HAP-1 (cell line): Measurements from ENCODE around the gene ERCC6L.

Experiments used
- DNase-seq, 2 experiments: peaks; one replicate each; pipeline ENCODE4 v3.0.0-alpha.2; 2016 to 2020; ENCODE audit warnings: low spot score in 2 of 2
- H3K27me3 ChIP-seq: fragments of 250-450 bp; sonication (Bioruptor Pico); 2 replicates; pipeline ENCODE4 v1.5.1; 2020; ENCODE audit warnings: low read depth, mild to moderate bottlenecking, moderate library complexity
- H3K36me3 ChIP-seq: fragments of 250-450 bp; sonication (Bioruptor Pico); replicated peaks from 2 replicates; pipeline ENCODE4 v1.5.1; 2020; ENCODE audit warnings: mild to moderate bottlenecking
- H3K4me1 ChIP-seq: fragments of 250-450 bp; sonication (Bioruptor Pico); 2 replicates; pipeline ENCODE4 v1.5.1; 2020; ENCODE audit warnings: mild to moderate bottlenecking
- H3K4me3 ChIP-seq: fragments of 250-450 bp; sonication (Bioruptor Pico); 2 replicates; pipeline ENCODE4 v1.5.1; 2020; ENCODE audit warnings: mild to moderate bottlenecking, moderate library complexity
- H3K9me3 ChIP-seq: fragments of 250-450 bp; sonication (Bioruptor Pico); 2 replicates; pipeline ENCODE4 v1.5.1; 2020; ENCODE audit warnings: mild to moderate bottlenecking, moderate library complexity
- in situ Hi-C: fragments of 300-500 bp; cut with MboI; formaldehyde crosslinking; loops from 3 replicates; pipeline ENCODE4 v1.14.3; 2020; ENCODE audit warnings: low sequenced_read_pairs, inconsistent platforms, mixed read lengths

ERCC6L gene

DNA sequence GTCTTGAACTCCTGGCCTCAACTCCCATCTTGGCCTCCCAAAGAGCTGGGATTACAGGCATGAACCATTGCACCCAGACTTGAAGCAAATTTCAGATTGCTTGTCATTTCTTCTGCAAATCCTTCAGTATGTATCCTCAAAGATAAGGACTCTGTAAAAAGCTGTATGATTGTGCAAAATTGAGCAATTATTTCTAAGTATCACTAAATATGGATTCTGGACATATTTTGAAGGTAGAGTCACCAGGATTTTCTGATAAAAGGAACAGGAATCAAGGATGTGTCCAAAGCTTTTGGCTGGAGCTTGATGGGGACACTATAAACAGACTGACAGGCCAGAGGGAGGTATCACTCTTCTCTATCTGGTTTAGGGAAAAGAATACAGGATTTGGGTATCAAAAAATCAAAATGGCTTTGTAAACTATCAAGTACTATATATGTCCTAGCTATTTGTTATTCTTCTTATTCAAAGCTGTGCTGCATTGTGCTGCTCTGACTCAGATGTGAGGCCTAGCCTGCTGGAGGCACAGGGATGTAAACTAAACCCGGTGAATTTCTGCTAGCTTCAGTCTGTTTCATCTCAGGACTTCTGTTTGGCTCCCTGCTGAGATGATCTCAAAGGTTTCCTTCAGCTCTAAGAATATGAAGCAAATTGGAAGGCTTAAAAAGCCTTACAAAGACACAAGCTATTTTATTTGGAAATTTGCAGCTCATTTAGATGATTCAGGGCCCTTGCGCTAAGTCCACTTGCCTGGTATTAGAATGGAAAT lies 30.0 kb upstream of the ERCC6L start:
- DNase-seq, result no peak
- in situ Hi-C loops, result no loop called here
- Histone ChIP-seq H3K36me3 (peaks cover 77% of the 10 kb centered on the region), H3K4me3 (no peak overlapping the region), H3K9me3 (no peaks in the 10 kb centered on the region), H3K4me1 (no peaks in the 10 kb centered on the region), H3K27me3 (no peaks in the 10 kb centered on the region)

DNA sequence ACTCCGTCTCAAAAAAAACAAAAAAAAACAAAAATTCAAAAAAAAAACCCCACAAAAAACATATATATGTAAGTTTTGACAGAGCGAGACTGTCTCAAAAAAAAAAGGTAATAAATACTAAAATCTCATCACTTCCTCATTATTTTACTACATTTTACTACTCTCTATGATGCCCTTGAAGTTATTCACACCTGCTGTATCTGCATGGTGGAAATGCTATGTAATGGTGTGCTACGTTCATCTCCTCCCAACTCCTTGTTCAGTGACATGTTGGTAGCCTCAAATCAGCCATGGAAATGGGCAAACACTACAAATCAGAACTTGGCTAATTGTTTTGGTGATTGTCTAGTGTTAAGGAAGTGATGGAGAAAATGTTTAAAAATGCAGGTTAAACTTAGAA lies 26.4 kb upstream of the ERCC6L start:
- no peak overlapping the region for H3K4me3 ChIP-seq
- no peak for DNase-seq
- no peaks in the 10 kb centered on the region for H3K4me1 ChIP-seq
- in situ Hi-C loops, result no loop called here
- H3K27me3 ChIP-seq, result no peaks in the 10 kb centered on the region
- H3K9me3 ChIP-seq, result no peaks in the 10 kb centered on the region
- H3K36me3 ChIP-seq, result peaks cover 41% of the 10 kb centered on the region

DNA sequence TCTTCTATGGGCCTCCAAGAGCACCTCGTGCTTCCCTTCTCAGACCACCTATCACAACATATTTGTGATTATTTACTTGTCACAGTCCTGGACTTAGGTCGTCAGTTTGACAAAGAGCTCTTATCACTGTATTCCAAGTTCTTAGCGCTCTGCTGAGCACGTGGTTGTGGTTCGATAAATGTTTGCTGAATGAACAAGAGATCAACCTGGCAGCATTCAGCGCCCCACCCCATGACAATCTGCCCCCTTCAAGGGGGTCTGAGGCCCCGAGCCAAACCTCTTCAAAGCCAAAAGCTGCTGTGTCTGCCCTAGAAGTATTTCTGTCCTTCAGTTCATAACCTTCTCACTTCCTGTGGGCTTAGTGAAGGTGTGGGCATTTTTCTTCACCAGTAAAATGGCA lies 23.2 kb upstream of the ERCC6L start:
- H3K36me3 ChIP-seq, result peaks cover 10% of the 10 kb centered on the region
- no peaks in the 10 kb centered on the region for H3K27me3 ChIP-seq
- no peaks in the 10 kb centered on the region for H3K4me1 ChIP-seq
- no peaks in the 10 kb centered on the region for H3K9me3 ChIP-seq
- no peak overlapping the region for H3K4me3 ChIP-seq
- in situ Hi-C loops, result no loop called here
- no peak for DNase-seq

DNA sequence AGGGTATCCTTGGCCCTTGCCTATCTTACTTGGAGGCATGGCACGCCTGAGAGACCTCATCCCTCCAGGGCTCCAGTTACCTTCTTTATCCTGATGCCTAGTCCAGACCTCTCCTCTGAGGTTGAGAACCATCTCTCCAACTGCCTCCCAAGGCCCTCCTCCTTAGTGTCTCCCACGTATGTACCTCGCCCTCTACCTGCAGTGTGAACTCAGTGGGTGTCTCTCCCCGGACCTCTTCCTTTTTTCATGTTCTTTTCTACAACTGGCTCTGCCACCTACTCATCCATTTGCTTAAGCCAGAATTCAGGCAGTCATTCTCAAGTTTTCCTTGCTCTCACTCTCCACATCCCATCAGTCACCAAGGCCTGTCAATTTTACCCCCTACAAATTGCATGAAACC lies 21.6 kb upstream of the ERCC6L start:
- DNase-seq, result no peak
- in situ Hi-C loops, result no loop called here
- Histone ChIP-seq H3K9me3 (no peaks in the 10 kb centered on the region), H3K27me3 (no peaks in the 10 kb centered on the region), H3K4me1 (no peaks in the 10 kb centered on the region), H3K36me3 (peaks cover 2% of the 10 kb centered on the region; the same call in 1 of the 2 replicates), H3K4me3 (no peak overlapping the region)

DNA sequence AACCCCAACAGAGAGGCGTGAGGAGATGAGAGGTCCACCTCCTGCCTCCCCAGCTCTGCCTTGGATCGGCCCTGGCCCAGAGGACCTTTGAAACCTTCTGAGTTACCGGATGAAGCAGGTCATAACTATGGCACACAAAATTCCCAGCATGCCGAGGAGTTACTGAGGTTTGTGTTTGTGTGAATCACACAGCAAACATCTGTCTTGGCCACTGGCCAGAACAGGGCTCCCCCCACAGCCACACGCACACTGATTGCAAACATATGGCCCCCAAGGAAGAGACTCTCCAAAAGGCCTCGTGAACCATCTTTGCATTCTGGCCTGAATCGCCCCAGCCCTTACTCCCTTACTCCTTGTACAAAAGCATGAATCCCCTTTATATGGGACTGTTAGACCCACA lies 19.3 kb upstream of the ERCC6L start:
- Histone ChIP-seq H3K9me3 (no peaks in the 10 kb centered on the region), H3K27me3 (no peaks in the 10 kb centered on the region), H3K4me3 (no peak overlapping the region), H3K4me1 (peaks cover 2% of the 10 kb centered on the region; the same call in 1 of the 2 replicates), H3K36me3 (no peaks in the 10 kb centered on the region; the same call in 1 of the 2 replicates)
- DNase-seq, result no peak
- in situ Hi-C loops, result no loop called here

DNA sequence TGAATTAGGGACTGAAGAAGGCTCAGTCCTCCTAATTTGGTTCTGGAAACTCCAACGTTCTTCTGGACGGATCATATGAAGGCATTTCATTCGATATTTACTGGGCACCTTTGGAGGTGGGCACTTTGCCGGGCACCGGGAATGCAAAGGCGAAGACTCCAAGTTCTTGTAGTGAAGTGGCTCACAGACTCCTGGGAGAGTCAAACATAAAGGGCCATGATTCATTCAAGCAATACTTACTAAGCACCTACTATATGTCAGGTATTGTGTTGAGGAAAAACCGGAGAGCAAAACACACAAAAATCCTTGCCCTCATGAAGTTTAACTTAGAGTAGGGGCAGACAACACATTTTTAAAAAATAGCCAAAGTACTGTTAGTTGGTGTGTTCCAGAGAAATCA lies 17.0 kb upstream of the ERCC6L start:
- DNase-seq, result no peak
- H3K4me1 ChIP-seq, result peaks cover 2% of the 10 kb centered on the region; the same call in 1 of the 2 replicates
- in situ Hi-C loops, result no loop called here
- H3K36me3 ChIP-seq, result no peaks in the 10 kb centered on the region
- no peaks in the 10 kb centered on the region for H3K9me3 ChIP-seq
- H3K4me3 ChIP-seq, result no peak overlapping the region
- no peaks in the 10 kb centered on the region for H3K27me3 ChIP-seq

DNA sequence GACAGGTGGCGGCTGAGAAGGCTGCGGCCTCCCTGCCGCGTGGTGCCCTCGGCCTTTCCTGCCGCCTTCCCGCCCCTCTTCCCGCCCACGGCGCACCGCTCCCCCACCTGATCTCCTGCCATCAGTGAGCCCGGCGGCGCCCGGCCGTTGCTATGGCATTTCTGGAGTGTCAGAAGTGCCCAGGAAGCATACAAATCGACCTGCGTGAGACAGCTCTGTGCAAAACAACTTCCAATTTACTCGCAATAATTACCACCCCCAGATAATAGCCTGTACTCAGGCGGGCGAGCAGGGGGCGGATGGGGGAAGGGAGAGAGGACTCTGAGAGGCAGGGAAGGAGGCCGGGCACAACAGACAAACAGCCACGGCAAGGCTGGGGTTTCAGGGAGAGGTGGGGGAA lies 16.6 kb upstream of the ERCC6L start:
- in situ Hi-C loops, result no loop called here
- Histone ChIP-seq H3K36me3 (no peaks in the 10 kb centered on the region), H3K4me3 (no peak overlapping the region), H3K4me1 (peaks cover 2% of the 10 kb centered on the region; the same call in 1 of the 2 replicates), H3K27me3 (no peaks in the 10 kb centered on the region), H3K9me3 (no peaks in the 10 kb centered on the region)
- DNase-seq, result no peak

DNA sequence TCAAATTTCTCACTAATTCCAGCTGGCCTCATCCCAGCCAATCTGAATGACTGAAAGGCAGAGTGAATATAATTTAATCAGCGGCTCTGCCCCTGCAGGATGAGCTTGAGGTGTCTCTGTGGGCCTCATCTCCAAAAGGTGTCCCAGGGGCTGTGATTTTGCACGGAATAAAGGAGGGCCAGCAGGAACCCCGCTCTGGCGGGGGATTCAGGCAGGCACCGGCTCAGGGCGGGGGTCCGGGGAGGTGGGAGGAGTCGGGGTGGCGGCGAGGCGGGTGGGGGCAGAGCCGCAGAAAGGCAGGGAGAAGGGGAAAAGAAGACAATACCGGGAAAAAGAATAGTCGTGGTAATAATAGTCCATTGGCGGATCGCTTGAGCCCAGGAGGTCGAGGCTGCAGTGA lies 16.0 kb upstream of the ERCC6L start:
- no peak for DNase-seq
- in situ Hi-C loops, result no loop called here

DNA sequence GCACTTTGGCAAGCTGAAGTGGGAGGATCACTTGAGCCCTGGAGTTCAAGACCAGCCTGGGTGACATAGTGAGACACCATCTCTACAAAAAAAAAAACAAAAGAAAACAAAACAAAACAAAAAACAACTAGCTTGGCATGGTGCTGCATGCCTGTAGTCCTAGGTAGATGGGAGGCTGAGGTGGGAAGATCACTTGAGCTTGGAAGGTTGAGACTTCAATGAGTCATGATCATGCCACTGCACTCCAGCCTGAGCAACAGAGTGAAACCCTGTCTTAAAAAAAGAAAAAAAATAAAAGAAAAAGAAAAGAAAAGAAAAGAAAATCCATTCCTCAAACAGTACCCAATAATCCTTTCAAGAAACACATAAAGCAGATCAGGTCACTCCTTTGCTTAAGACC lies 14.9 kb upstream of the ERCC6L start:
- H3K9me3 ChIP-seq, result no peaks in the 10 kb centered on the region
- no peaks in the 10 kb centered on the region for H3K27me3 ChIP-seq
- no peaks in the 10 kb centered on the region for H3K36me3 ChIP-seq
- H3K4me3 ChIP-seq, result no peak overlapping the region
- DNase-seq, result no peak
- in situ Hi-C loops, result no loop called here
- peaks cover 2% of the 10 kb centered on the region; the same call in 1 of the 2 replicates for H3K4me1 ChIP-seq

More for the DNA sequence above, 16.0 kb upstream of the ERCC6L start:
- H3K9me3 ChIP-seq, result no peaks in the 10 kb centered on the region
- no peaks in the 10 kb centered on the region for H3K36me3 ChIP-seq
- H3K27me3 ChIP-seq, result no peaks in the 10 kb centered on the region
- no peak overlapping the region for H3K4me3 ChIP-seq
- peaks cover 2% of the 10 kb centered on the region; the same call in 1 of the 2 replicates for H3K4me1 ChIP-seq

DNA sequence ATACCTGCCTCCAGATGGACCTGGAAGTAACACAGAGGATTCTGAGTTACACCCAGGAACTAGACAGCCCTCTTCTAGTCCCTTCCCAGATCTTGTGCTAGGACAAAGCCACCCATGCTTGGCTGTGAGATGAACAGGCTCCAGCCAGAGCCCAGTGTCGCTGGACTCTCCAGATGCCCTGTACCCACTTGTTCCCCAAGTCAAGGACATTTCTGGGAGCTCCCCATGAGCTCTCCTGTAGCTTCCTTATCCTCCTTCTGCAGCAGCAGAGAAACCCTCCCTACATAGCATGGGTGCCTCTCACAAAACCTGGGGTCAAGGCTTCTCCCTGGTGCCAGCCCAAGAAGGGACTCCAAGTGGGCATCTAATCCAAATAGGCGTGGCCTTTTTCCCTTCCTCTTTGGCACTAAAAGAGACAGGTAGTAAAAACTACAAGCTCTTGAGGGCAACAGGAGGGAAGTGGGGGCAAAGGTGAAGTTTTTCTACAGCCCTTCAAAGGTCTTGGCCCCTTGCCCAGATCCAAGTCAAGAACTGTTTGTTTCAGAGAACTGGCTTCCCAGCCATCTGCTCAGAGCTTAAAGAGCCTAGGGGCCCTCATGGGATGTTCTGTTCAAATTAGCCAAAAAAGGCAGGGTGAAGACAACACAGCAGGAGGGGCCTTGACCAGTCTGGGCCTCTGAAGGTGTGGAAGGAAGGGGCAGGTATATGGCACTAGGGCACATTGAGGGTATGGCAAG lies 8.5 kb upstream of the ERCC6L start:
- DNase-seq, result no peak
- Histone ChIP-seq H3K4me1 (peaks cover 6% of the 10 kb centered on the region), H3K36me3 (no peaks in the 10 kb centered on the region), H3K27me3 (no peaks in the 10 kb centered on the region), H3K4me3 (no peak overlapping the region), H3K9me3 (no peaks in the 10 kb centered on the region)
- in situ Hi-C loops, result no loop called here

DNA sequence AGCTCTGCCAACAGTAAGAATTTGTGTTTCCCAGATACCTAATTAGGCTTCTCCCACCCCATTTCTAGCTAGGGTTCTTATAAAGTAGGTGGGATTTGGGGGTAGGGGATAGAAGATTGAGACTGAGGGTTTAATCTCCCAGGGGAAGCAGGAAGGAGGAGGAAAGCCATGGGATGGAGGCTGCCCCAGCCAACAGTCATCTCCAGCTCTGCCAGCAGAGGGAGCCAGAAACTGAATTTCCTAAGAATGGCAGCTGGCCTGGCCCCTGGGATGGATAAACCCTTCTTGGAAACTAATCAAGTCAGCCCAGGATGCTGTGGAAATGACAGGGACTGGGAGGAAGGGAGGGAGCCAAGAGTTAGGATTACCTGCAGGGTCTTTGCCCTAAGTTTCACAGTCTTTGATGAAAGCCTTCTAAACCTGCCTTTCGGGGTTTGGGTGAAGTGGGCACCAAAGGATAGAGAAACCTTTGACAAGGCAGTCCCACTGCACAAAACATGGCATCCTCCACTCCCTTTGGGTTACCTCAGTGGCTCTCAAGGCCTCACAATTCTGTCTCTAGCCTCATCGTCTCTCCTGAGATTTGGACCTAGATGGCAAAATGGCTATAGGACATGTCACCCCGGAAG lies 6.7 kb upstream of the ERCC6L start:
- no peaks in the 10 kb centered on the region for H3K27me3 ChIP-seq
- peak; percentile 60 to 85 for DNase-seq
- H3K4me3 ChIP-seq, result no peak overlapping the region
- no peaks in the 10 kb centered on the region for H3K9me3 ChIP-seq
- peaks cover 6% of the 10 kb centered on the region for H3K4me1 ChIP-seq
- H3K36me3 ChIP-seq, result no peaks in the 10 kb centered on the region
- in situ Hi-C loops, result no loop called here

DNA sequence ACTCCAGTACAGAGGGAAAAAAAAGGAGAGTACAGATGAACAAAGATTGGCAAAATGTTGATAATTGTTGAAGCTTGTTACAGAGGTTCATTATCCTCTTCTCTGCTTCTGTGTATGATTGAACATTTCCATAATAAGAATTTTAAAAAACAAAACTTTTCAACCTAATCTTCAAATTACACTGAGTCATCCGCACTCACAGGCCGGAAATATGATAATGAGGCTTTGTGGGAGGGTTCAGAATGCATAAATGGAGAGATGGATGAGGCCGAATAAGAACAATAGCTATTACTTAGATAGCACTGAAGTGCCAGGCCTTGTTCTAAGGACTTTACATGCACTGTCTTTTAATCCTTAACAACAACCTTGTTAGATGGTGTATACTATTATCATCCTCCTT lies 4.6 kb upstream of the ERCC6L start:
- in situ Hi-C loops, result no loop called here
- DNase-seq, result peak in 1 of 2 experiments; percentile 24
- Histone ChIP-seq H3K4me1 (peaks cover 9% of the 10 kb centered on the region), H3K9me3 (no peaks in the 10 kb centered on the region), H3K36me3 (no peaks in the 10 kb centered on the region), H3K4me3 (no peak overlapping the region), H3K27me3 (no peaks in the 10 kb centered on the region)

DNA sequence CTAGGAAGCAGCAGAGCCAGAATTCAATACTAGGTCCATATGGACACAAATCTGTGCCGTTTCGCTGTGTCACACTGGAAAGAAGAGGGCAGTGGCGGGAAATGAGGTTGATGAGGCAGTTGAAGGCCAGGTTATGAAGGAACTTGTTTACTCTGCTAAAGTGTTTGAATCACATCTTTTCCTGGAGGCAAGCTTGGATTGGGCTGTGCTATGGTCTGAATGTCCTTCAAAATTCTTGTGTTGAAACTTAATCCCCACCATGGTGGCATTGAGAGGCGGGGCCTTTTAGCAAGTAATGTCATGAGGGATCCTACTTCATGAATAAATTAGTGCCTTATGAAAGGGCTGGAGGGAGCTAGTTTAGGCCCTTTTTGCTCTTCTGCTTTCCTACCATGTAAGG lies 2.1 kb upstream of the ERCC6L start:
- H3K9me3 ChIP-seq, result no peaks in the 10 kb centered on the region
- H3K36me3 ChIP-seq, result peaks cover 6% of the 10 kb centered on the region
- H3K27me3 ChIP-seq, result no peaks in the 10 kb centered on the region
- no peak overlapping the region for H3K4me3 ChIP-seq
- in situ Hi-C loops, result no loop called here
- DNase-seq, result no peak
- H3K4me1 ChIP-seq, result peaks cover 12% of the 10 kb centered on the region

DNA sequence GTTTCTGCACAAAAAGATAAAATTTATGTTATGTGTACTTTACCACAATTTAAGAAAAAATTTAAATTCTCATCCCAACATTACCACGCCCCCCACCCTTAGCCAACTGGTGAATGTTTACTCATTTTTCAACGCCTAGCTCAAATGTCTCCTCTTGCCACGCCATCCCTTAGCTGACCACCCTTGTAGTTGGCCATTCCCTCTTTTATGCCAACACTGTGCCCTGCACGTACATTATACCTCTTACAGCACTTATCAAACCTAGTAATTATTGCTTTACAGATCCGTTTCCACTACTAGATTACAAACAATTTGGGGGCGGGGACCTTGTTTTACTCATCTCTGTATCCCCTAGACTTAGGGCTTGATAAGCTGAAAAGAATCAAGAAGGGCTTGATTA lies 644 bp downstream of the ERCC6L start:
- DNase-seq, result no peak
- no peaks in the 10 kb centered on the region for H3K9me3 ChIP-seq
- no peaks in the 10 kb centered on the region for H3K27me3 ChIP-seq
- peak overlapping the region; percentile 67 for H3K4me3 ChIP-seq
- in situ Hi-C loops, result no loop called here
- H3K4me1 ChIP-seq, result peaks cover 6% of the 10 kb centered on the region
- H3K36me3 ChIP-seq, result peaks cover 20% of the 10 kb centered on the region
